Measurements from ENCODE around the gene EPOP. TPM values are rescaled to one million over a fixed set of nuclear protein-coding genes. Genes with fewer than 3 reads are reported as not detected.

EPOP gene
- total and polyA plus RNA-seq, 2 of the 13 experiments (the other 11 are each of a cell fraction or from before 2014, with no cell fraction given): 14.7 to 37.8 TPM

- TF ChIP-seq TFDP1 (CRISPR knock-in tag; IDR thresholded peaks at IDR 0.05; ENCODE audit: borderline replicate concordance) (no peak), MTA1 (CRISPR knock-in tag; IDR thresholded peaks at IDR 0.05; ENCODE audit: borderline replicate concordance) (no peak), IRF9 (CRISPR knock-in tag; IDR thresholded peaks at IDR 0.05; ENCODE audit: borderline replicate concordance) (no peak), SOX6 (IDR thresholded peaks at IDR 0.05) (no peak), SOX6 (CRISPR knock-in tag; IDR thresholded peaks at IDR 0.05) (no peak), LCORL (IDR thresholded peaks at IDR 0.05) (no peak), LCORL (CRISPR knock-in tag; IDR thresholded peaks at IDR 0.05) (0 out of 2 replicates have a peak, but pooled peaks have one; percentile 52), ZNF18 (CRISPR knock-in tag; IDR thresholded peaks at IDR 0.05; ENCODE audit: insufficient replicate concordance) (no peak), HINFP (CRISPR knock-in tag; IDR thresholded peaks at IDR 0.05; ENCODE audit: low read depth) (0 out of 2 replicates have a peak, but pooled peaks have one; percentile 13), ZFY (CRISPR knock-in tag; IDR thresholded peaks at IDR 0.05) (no peak), CENPT (CRISPR knock-in tag; IDR thresholded peaks at IDR 0.05; ENCODE audit: low read depth) (no peak), GTF2F1 (IDR thresholded peaks at IDR 0.05; ENCODE audit: low read length) (no peak), ERF (CRISPR knock-in tag; IDR thresholded peaks at IDR 0.05) (0 out of 2 replicates have a peak, but pooled peaks have one; percentile 22), DNMT3B (CRISPR knock-in tag; conservative IDR thresholded peaks at IDR 0.05) (no peak), TBL1XR1 (IDR thresholded peaks at IDR 0.05; ENCODE audit: borderline replicate concordance, low read length, partially characterized antibody) (no peak), ZNF83 (CRISPR knock-in tag; IDR thresholded peaks at IDR 0.05; ENCODE audit: borderline replicate concordance) (no peak), ZNF710 (CRISPR knock-in tag; IDR thresholded peaks at IDR 0.05; ENCODE audit: borderline replicate concordance) (0 out of 2 replicates have a peak, but pooled peaks have one; percentile 22), FOXA3 (CRISPR knock-in tag; IDR thresholded peaks at IDR 0.05) (0 out of 2 replicates have a peak, but pooled peaks have one; percentile 21), ETV6 (CRISPR knock-in tag; conservative IDR thresholded peaks at IDR 0.05) (no peak), ZFP1 (CRISPR knock-in tag; IDR thresholded peaks at IDR 0.05) (no peak), NFATC3 (CRISPR knock-in tag; IDR thresholded peaks at IDR 0.05) (no peak), ZNF772 (CRISPR knock-in tag; IDR thresholded peaks at IDR 0.05) (0 out of 2 replicates have a peak, but pooled peaks have one; percentile 4)
Measured at GRCh38 chr17:38660097-38661025, 14.4 kb downstream of the EPOP start (continued).
